ENCODE results near the gene ADI1.
"Not testable (repeated sequence)": the region's sequence is repeated elsewhere in the genome, so short reads cannot be mapped to it uniquely, and the experiment has no call there.

Gene ADI1

GRCh38 chr2:3504741-3505140 lies 14.6 kb downstream of the ADI1 start:
- TF ChIP-seq TAF1 (IDR thresholded peaks at IDR 0.05; ENCODE audit: borderline replicate concordance, low read depth, low read length) (no peak), POLR2A (IDR thresholded peaks at IDR 0.05; ENCODE audit: low read depth, low read length) (no peak), POLR2AphosphoS5 (IDR thresholded peaks at IDR 0.05; ENCODE audit: low read depth, low read length) (no peak)
- DNase-seq (ENCODE audit: insufficient read length) (no peak), FAIRE-seq (peak; percentile 14)

DNA sequence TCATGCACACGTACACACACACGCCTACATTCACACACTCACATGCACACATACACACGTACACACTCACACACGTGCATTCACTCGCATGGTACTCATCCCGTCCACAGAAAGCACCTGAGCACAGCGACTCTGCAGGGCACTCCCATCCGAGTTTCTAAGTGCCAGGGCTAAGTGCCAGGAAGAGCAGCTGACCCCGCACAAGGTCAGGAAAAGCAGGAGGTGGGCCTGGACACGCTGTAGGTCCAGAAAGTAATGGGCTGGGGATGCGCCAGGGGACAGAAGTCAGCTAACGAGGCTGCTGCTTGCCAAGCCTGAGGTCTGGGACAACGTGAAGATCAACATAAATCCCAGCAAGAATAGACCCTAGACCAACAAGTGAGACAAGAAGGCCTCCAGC lies 15.8 kb downstream of the ADI1 start:
- FAIRE-seq (no peak), DNase-seq (ENCODE audit: insufficient read length) (no peak)
- TF ChIP-seq POLR2AphosphoS5 (IDR thresholded peaks at IDR 0.05; ENCODE audit: low read depth, low read length) (no peak), POLR2A (IDR thresholded peaks at IDR 0.05; ENCODE audit: low read depth, low read length) (no peak), TAF1 (IDR thresholded peaks at IDR 0.05; ENCODE audit: borderline replicate concordance, low read depth, low read length) (no peak)

DNA sequence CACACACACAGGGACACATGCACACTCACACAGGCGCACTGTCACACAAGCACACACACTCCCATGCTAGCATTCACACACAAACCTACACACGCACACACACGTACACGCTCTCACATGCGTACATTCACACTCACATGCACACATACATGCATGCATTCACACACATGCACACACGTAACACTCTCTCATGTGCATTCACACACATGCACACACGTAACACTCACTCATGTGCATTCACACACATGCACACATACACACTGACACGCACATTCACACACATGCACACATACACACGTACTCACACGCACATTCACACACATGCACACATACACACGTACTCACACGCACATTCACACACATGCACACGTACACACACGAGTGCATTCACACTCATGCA lies 16.3 kb downstream of the ADI1 start:
- FAIRE-seq: peak; percentile 65

GRCh38 chr2:3500326-3500899 lies 18.9 kb downstream of the ADI1 start:
- DNase-seq (ENCODE audit: insufficient read length): no peak
- FAIRE-seq: no peak
- TF ChIP-seq POLR2A (IDR thresholded peaks at IDR 0.05; ENCODE audit: low read depth, low read length) (no peak), POLR2AphosphoS5 (IDR thresholded peaks at IDR 0.05; ENCODE audit: low read depth, low read length) (no peak), TAF1 (IDR thresholded peaks at IDR 0.05; ENCODE audit: borderline replicate concordance, low read depth, low read length) (no peak)

More for the DNA sequence above, 16.3 kb downstream of the ADI1 start:
- DNase-seq (ENCODE audit: insufficient read length): no peak
- TF ChIP-seq POLR2AphosphoS5 (IDR thresholded peaks at IDR 0.05; ENCODE audit: low read depth, low read length): no peak
- TF ChIP-seq TAF1 (IDR thresholded peaks at IDR 0.05; ENCODE audit: borderline replicate concordance, low read depth, low read length): no peak
- TF ChIP-seq POLR2A (IDR thresholded peaks at IDR 0.05; ENCODE audit: low read depth, low read length): no peak

- TF ChIP-seq POLR2A (IDR thresholded peaks at IDR 0.05; ENCODE audit: low read depth, low read length) (no peak), TAF1 (IDR thresholded peaks at IDR 0.05; ENCODE audit: borderline replicate concordance, low read depth, low read length) (no peak), POLR2AphosphoS5 (IDR thresholded peaks at IDR 0.05; ENCODE audit: low read depth, low read length) (no peak)
- DNase-seq (ENCODE audit: insufficient read length) (no peak), FAIRE-seq (no peak)
Measured at GRCh38 chr2:3498783-3499394, 20.4 kb downstream of the ADI1 start.

DNA sequence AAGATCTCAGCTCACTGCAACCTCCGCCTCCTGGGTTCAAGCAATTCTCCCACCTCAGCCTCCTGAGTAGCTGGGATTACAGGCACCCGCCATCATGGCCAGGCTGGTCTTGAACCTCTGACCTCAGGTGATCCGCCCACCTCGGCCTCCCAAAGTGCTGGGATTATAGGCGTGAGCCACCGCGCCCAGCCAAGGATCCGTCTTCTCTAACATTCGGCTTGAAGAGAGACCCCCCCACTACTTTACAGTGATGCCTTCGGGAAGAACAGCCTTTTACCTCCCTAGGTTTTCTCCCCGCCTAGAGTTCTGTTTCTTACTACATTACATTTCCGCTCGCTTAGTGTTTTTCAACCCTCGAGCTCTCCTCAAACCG lies 22.6 kb downstream of the ADI1 start:
- not testable (repeated sequence) for DNase-seq (ENCODE audit: insufficient read length); FAIRE-seq

- no peak for TF ChIP-seq POLR2AphosphoS5 (IDR thresholded peaks at IDR 0.05; ENCODE audit: low read depth, low read length)
- no peak for TF ChIP-seq TAF1 (IDR thresholded peaks at IDR 0.05; ENCODE audit: borderline replicate concordance, low read depth, low read length)
- TF ChIP-seq POLR2A (IDR thresholded peaks at IDR 0.05; ENCODE audit: low read depth, low read length): no peak
- FAIRE-seq: no peak
Measured at GRCh38 chr2:3494984-3495666, 24.2 kb downstream of the ADI1 start.

GRCh38 chr2:3493615-3494007 lies 25.7 kb downstream of the ADI1 start:
- no peak for TF ChIP-seq TAF1 (IDR thresholded peaks at IDR 0.05; ENCODE audit: borderline replicate concordance, low read depth, low read length)
- TF ChIP-seq POLR2A (IDR thresholded peaks at IDR 0.05; ENCODE audit: low read depth, low read length): no peak
- TF ChIP-seq POLR2AphosphoS5 (IDR thresholded peaks at IDR 0.05; ENCODE audit: low read depth, low read length): no peak
- no peak for DNase-seq (ENCODE audit: insufficient read length)
- no peak for FAIRE-seq

More at GRCh38 chr2:3494984-3495666, 24.2 kb downstream of the ADI1 start:
- DNase-seq (ENCODE audit: insufficient read length): no peak

- TF ChIP-seq POLR2A (IDR thresholded peaks at IDR 0.05; ENCODE audit: low read depth, low read length) (no peak), TAF1 (IDR thresholded peaks at IDR 0.05; ENCODE audit: borderline replicate concordance, low read depth, low read length) (no peak), POLR2AphosphoS5 (IDR thresholded peaks at IDR 0.05; ENCODE audit: low read depth, low read length) (no peak)
- FAIRE-seq (no peak), DNase-seq (ENCODE audit: insufficient read length) (no peak)
Measured at GRCh38 chr2:3492951-3493614, 26.2 kb downstream of the ADI1 start.

- DNase-seq (ENCODE audit: insufficient read length); FAIRE-seq: not testable (repeated sequence)
Measured at GRCh38 chr2:3492475-3492787, 26.9 kb downstream of the ADI1 start.

GRCh38 chr2:3491716-3492474 lies 27.4 kb downstream of the ADI1 start:
- no peak for FAIRE-seq

More at GRCh38 chr2:3491716-3492474, 27.4 kb downstream of the ADI1 start:
- no peak for DNase-seq (ENCODE audit: insufficient read length)
- no peak for TF ChIP-seq POLR2A (IDR thresholded peaks at IDR 0.05; ENCODE audit: low read depth, low read length)
- TF ChIP-seq POLR2AphosphoS5 (IDR thresholded peaks at IDR 0.05; ENCODE audit: low read depth, low read length): no peak
- no peak for TF ChIP-seq TAF1 (IDR thresholded peaks at IDR 0.05; ENCODE audit: borderline replicate concordance, low read depth, low read length)

All from GM12892 (cell line).